H1 (cell line): ENCODE measurements around the gene ATF7. TPM values are rescaled to one million over a fixed set of nuclear protein-coding genes. Genes with fewer than 3 reads are reported as not detected.

ENCODE experiments used
- BACH1 ChIP-seq: IDR thresholded peaks from 2 replicates; pipeline ENCODE4 v1.6.1; 2012; ENCODE audit warnings: low read length, improper control_type of control experiment
- PHF8 ChIP-seq: fragments of 200-600 bp; sonication (generic); conservative IDR thresholded peaks from 2 replicates; pipeline ENCODE4 v1.7.1; 2012; ENCODE audit warnings: low read depth, mild to moderate bottlenecking, inconsistent platforms, low read length, moderate library complexity
- RFX5 ChIP-seq: IDR thresholded peaks from 2 replicates; pipeline ENCODE4 v1.6.1; 2011; ENCODE audit warnings: low read depth, low read length, improper control_type of control experiment, borderline replicate concordance
- polyA plus RNA-seq, 7 experiments: library from polyadenylated mRNA; depleted of rRNA in 3 of 7; stranded (reverse) in 5 of 7; unstranded in 2 of 7; fragments of >200 nt in 5 of 7; fragments of 200-250 nt in 2 of 7; gene quantifications; 1 replicate in 5 of 7; 2 replicates in 1 of 7; 4 replicates in 1 of 7; pipeline versions ENCODE4 v1.2.1 to v1.2.3, GENCODE V29; 2011 to 2013; ENCODE audit warnings: missing spikeins in 2 of 7, mixed read lengths in 2 of 7
- total RNA-seq: library from RNA; stranded (reverse); fragmentation: NEBNext Ultra II Directional; extraction: Animal tissue kit (Norgen Biotek cat#: 25700); gene quantifications from 2 replicates; pipeline ENCODE4 v1.2.1, GENCODE V29; 2021

Gene ATF7
- total and polyA plus RNA-seq, 2 of the 8 experiments (the other 6 are each of a cell fraction or from before 2014, with no cell fraction given), result 10.1 to 16.6 TPM

- TF ChIP-seq BACH1, result no peak
- no peak for TF ChIP-seq RFX5
- TF ChIP-seq PHF8, result no peak
These were observed 44.1 kb upstream of the ATF7 start (continued) for GRCh38 chr12:53670308-53670707.
